Adrenal gland (tissue), 5 donors: ENCODE results near the gene ANKRD30B.

Experiments used
- POLR2A ChIP-seq, 2 donors: fragments of 450-650 bp; IDR thresholded peaks; one replicate each; pipeline ENCODE4 v1.6.1; 2017; ENCODE audit warnings: antibody characterized with exemption in 2 of 2, mild to moderate bottlenecking in 2 of 2, moderate library complexity in 1 of 2
- TF ChIP-seq, protein P1 (sequence below), 6 experiments: fragments of 450-650 bp in 4 of 6; fragments of 200-600 bp in 2 of 6; sonication (generic) in 1 of 6; IDR thresholded peaks; 1 replicate in 5 of 6; 2 replicates in 1 of 6; pipeline versions ENCODE4 v1.5.1 to v1.8.0; 2016 to 2021; ENCODE audit warnings: antibody characterized with exemption in 6 of 6, mild to moderate bottlenecking in 2 of 6, moderate library complexity in 1 of 6
- donor health status: DM: no; HTN: no; CAD: no.

- no peak for TF ChIP-seq POLR2A (IDR thresholded peaks at IDR 0.05)
- TF ChIP-seq, protein P1, sequence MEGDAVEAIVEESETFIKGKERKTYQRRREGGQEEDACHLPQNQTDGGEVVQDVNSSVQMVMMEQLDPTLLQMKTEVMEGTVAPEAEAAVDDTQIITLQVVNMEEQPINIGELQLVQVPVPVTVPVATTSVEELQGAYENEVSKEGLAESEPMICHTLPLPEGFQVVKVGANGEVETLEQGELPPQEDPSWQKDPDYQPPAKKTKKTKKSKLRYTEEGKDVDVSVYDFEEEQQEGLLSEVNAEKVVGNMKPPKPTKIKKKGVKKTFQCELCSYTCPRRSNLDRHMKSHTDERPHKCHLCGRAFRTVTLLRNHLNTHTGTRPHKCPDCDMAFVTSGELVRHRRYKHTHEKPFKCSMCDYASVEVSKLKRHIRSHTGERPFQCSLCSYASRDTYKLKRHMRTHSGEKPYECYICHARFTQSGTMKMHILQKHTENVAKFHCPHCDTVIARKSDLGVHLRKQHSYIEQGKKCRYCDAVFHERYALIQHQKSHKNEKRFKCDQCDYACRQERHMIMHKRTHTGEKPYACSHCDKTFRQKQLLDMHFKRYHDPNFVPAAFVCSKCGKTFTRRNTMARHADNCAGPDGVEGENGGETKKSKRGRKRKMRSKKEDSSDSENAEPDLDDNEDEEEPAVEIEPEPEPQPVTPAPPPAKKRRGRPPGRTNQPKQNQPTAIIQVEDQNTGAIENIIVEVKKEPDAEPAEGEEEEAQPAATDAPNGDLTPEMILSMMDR (IDR thresholded peaks at IDR 0.05) = no peak
Measured at GRCh38 chr18:14767474-14767873, 19.5 kb downstream of the ANKRD30B start.
